CD14-positive monocyte (primary cell): Measurements from ENCODE around the gene ATP6V0E1. TPM values are rescaled to one million over a fixed set of nuclear protein-coding genes. Genes with fewer than 3 reads are reported as not detected.

ENCODE experiments used
- DNase-seq, 3 donors: peaks; one replicate each; pipeline ENCODE4 v3.0.0-alpha.2; 2011 to 2022
- H2AFZ ChIP-seq: 2 replicates; pipeline ENCODE4 v1.6.0; 2012; ENCODE audit warnings: mild to moderate bottlenecking, low read depth, low read length, inconsistent platforms; ENCODE audit not compliant: insufficient read depth, poor library complexity, severe bottlenecking
- H3K27ac ChIP-seq, 2 donors: 1 replicate in 1 of 2; 2 replicates in 1 of 2; pipeline ENCODE4 v1.5.1; 2012 to 2013; ENCODE audit warnings: low read length in 2 of 2, control low read depth in 1 of 2, inconsistent platforms in 1 of 2, low read depth in 1 of 2, mild to moderate bottlenecking in 1 of 2
- H3K27me3 ChIP-seq, 2 donors: one replicate each; pipeline versions ENCODE4 v1.6.0 to v1.6.1; 2011 to 2013; ENCODE audit warnings: low read length in 2 of 2; ENCODE audit not compliant: control insufficient read depth in 2 of 2, insufficient read depth in 2 of 2
- H3K36me3 ChIP-seq, 2 donors: replicated peaks in 1 of 2; 1 replicate in 1 of 2; 2 replicates in 1 of 2; pipeline versions ENCODE4 v1.5.1 to v1.6.1; 2012 to 2013; ENCODE audit warnings: low read length in 2 of 2, control low read depth in 1 of 2, inconsistent platforms in 1 of 2, mild to moderate bottlenecking in 1 of 2; ENCODE audit not compliant: insufficient read depth in 2 of 2, control insufficient read depth in 1 of 2
- H3K4me1 ChIP-seq, 2 donors: 1 replicate in 1 of 2; 2 replicates in 1 of 2; pipeline versions ENCODE4 v1.5.1 to v1.6.1; 2012 to 2013; ENCODE audit warnings: low read length in 2 of 2, control low read depth in 1 of 2, inconsistent platforms in 1 of 2, mild to moderate bottlenecking in 1 of 2, moderate library complexity in 1 of 2; ENCODE audit not compliant: insufficient read depth in 2 of 2, control insufficient read depth in 1 of 2
- H3K4me2 ChIP-seq: replicated peaks from 2 replicates; pipeline ENCODE3; 2012; ENCODE audit warnings: low read length, moderate library complexity, mild to moderate bottlenecking; ENCODE audit not compliant: poor library complexity, severe bottlenecking; ENCODE audit errors: extremely low read depth
- H3K4me3 ChIP-seq, 3 experiments: fragments of 200-600 bp in 1 of 3; sonication (generic) in 1 of 3; replicated peaks in 1 of 3; 1 replicate in 2 of 3; 2 replicates in 1 of 3; pipeline ENCODE4 v1.5.1; 2011 to 2013; ENCODE audit warnings: low read length in 3 of 3, mild to moderate bottlenecking in 3 of 3, control low read depth in 2 of 3, low read depth in 2 of 3, inconsistent platforms in 1 of 3, moderate library complexity in 1 of 3
- H3K79me2 ChIP-seq: 2 replicates; pipeline ENCODE4 v1.6.0; 2012; ENCODE audit warnings: mild to moderate bottlenecking, control low read depth, inconsistent platforms, low read length, moderate library complexity; ENCODE audit not compliant: insufficient read depth
- H3K9ac ChIP-seq: 2 replicates; pipeline ENCODE4 v1.6.0; 2017; ENCODE audit warnings: low read length, mild to moderate bottlenecking; ENCODE audit not compliant: insufficient read depth, poor library complexity, severe bottlenecking
- H3K9me3 ChIP-seq, 2 donors: replicated peaks in 1 of 2; 1 replicate in 1 of 2; 2 replicates in 1 of 2; pipeline versions ENCODE4 v1.5.1 to v1.6.1; 2012 to 2013; ENCODE audit warnings: low read length in 2 of 2, control low read depth in 1 of 2; ENCODE audit not compliant: control insufficient read depth in 1 of 2, insufficient read depth in 1 of 2
- H4K20me1 ChIP-seq: 2 replicates; pipeline ENCODE4 v1.6.0; 2012; ENCODE audit warnings: mild to moderate bottlenecking, low read length, control low read depth, moderate library complexity; ENCODE audit not compliant: insufficient read depth
- H3K27ac Mint-ChIP-seq, 7 donors: one replicate each; pipeline ENCODE4 v1.8.0; 2020; ENCODE audit warnings: mild to moderate bottlenecking in 7 of 7, mixed read lengths in 7 of 7, moderate library complexity in 6 of 7, inconsistent platforms in 2 of 7
- H3K27me3 Mint-ChIP-seq, 3 donors: one replicate each; pipeline ENCODE4 v1.8.0; 2021 to 2022; ENCODE audit warnings: low read depth in 3 of 3, mild to moderate bottlenecking in 3 of 3, mixed read lengths in 3 of 3, moderate library complexity in 3 of 3, inconsistent platforms in 1 of 3
- H3K36me3 Mint-ChIP-seq, 2 donors: one replicate each; pipeline ENCODE4 v1.8.0; 2020; ENCODE audit warnings: mixed read lengths in 2 of 2, inconsistent platforms in 1 of 2, mild to moderate bottlenecking in 1 of 2
- H3K4me1 Mint-ChIP-seq: one replicate; pipeline ENCODE4 v1.8.0; 2020; ENCODE audit warnings: mild to moderate bottlenecking, mixed read lengths
- H3K4me3 Mint-ChIP-seq, 2 donors: one replicate each; pipeline ENCODE4 v1.8.0; 2020; ENCODE audit warnings: mild to moderate bottlenecking in 2 of 2, mixed read lengths in 2 of 2, moderate library complexity in 1 of 2
- H3K9me3 Mint-ChIP-seq, 7 donors: one replicate each; pipeline ENCODE4 v1.8.0; 2020 to 2022; ENCODE audit warnings: mixed read lengths in 7 of 7, mild to moderate bottlenecking in 6 of 7, moderate library complexity in 6 of 7, inconsistent platforms in 2 of 7
- WGBS: methylation state at CpG from one replicate; pipeline ENCODE4 v1.1.5; 2013; ENCODE audit warnings: missing lambda C conversion rate; ENCODE audit not compliant: insufficient coverage; 5-methylcytosine and 5-hydroxymethylcytosine counted together
- intact Hi-C, 2 donors: fragments of 100-400 bp; cut with micrococcal nuclease; formaldehyde crosslinking; loops; one replicate each; pipeline versions ENCODE4 v1.15.0 to v1.15.1; 2023
- polyA plus RNA-seq, 3 donors: library from polyadenylated mRNA; depleted of rRNA in 1 of 3; unstranded in 2 of 3; stranded (reverse) in 1 of 3; fragments of 300-500 nt in 2 of 3; fragments of >200 nt in 1 of 3; fragmentation: Illumina TruSeq in 2 of 3; gene quantifications; 1 replicate in 2 of 3; 2 replicates in 1 of 3; pipeline ENCODE4 v1.2.3, GENCODE V29; 2012 to 2021
- TF ChIP-seq, protein P1 (sequence below): fragments of 200-600 bp; IDR thresholded peaks from one replicate; pipeline ENCODE4 v1.8.0; 2022; ENCODE audit warnings: antibody characterized with exemption, mild to moderate bottlenecking

The ATP6V0E1 gene
- polyA plus RNA-seq, 3 donors = 216 to 760 (median 698) TPM

DNA sequence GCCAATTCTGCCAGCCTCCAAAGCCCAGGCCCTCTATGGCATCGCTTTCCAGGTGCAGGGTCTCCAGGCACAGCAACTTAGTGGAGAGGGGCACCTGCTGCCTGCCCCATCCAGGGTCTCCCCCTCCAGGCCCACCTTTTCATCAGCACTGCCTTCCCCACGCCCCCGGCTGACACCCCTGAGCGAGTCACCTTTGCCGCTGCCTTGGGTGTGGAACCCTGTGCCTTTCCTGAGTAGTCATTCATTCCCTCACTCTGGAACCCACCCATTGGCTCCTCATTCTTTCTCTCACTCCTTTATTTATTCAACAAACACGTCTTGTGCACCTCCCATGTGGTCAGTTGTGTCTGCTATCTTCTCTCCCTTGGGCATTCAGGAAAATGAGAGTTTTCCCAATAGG, 38.8 kb upstream of the ATP6V0E1 start:
- no peaks in the 10 kb centered on the region for H3K4me1 ChIP-seq
- H3K9me3 ChIP-seq = no peaks in the 10 kb centered on the region
- no peaks in the 10 kb centered on the region for H4K20me1 ChIP-seq
- intact Hi-C loops = no loop called here
- no peaks in the 10 kb centered on the region for H3K4me1 Mint-ChIP-seq
- no peak overlapping the region for H3K4me3 ChIP-seq
- no peak overlapping the region for H3K4me3 Mint-ChIP-seq
- TF ChIP-seq, protein P1, sequence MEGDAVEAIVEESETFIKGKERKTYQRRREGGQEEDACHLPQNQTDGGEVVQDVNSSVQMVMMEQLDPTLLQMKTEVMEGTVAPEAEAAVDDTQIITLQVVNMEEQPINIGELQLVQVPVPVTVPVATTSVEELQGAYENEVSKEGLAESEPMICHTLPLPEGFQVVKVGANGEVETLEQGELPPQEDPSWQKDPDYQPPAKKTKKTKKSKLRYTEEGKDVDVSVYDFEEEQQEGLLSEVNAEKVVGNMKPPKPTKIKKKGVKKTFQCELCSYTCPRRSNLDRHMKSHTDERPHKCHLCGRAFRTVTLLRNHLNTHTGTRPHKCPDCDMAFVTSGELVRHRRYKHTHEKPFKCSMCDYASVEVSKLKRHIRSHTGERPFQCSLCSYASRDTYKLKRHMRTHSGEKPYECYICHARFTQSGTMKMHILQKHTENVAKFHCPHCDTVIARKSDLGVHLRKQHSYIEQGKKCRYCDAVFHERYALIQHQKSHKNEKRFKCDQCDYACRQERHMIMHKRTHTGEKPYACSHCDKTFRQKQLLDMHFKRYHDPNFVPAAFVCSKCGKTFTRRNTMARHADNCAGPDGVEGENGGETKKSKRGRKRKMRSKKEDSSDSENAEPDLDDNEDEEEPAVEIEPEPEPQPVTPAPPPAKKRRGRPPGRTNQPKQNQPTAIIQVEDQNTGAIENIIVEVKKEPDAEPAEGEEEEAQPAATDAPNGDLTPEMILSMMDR = no peak
- H3K79me2 ChIP-seq = no peaks in the 10 kb centered on the region
- no peak for DNase-seq
- no peak overlapping the region for H3K27ac Mint-ChIP-seq
- peaks cover 56% of the 10 kb centered on the region in 2 donors for H3K36me3 Mint-ChIP-seq
- no peak overlapping the region for H2AFZ ChIP-seq
- WGBS = 100% methylated on average over 4 of the region's 6 CpGs
- peaks cover 0 to 4% (median 2%) of the 10 kb centered on the region in 3 donors for H3K27me3 Mint-ChIP-seq
- H3K9me3 Mint-ChIP-seq = no peaks in the 10 kb centered on the region
- no peaks in the 10 kb centered on the region for H3K27me3 ChIP-seq
- H3K36me3 ChIP-seq = peaks cover 6 to 39% of the 10 kb centered on the region in 2 donors
- H3K4me2 ChIP-seq = no peak overlapping the region
- no peak overlapping the region for H3K9ac ChIP-seq
- no peak overlapping the region for H3K27ac ChIP-seq

DNA sequence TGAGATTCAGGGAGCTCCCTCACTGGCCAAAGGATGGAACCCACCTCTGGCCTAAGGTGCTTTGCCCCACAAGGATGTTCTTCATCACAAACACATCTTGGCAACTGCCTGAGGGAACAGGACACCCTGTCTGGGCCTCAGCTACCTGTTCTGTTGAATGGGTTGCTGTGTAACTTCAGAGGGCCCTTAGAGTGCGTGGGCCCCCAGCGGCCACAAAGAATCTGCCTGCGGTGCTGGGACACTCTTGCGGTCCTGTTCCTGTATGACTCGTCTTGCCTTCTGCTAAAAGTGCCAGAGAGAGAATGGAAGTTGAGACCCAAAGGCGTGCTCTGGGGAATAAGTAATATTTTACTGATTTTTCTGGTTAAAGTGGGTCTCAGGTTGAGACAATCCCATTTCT, 38.4 kb upstream of the ATP6V0E1 start:
- Mint-ChIP-seq H3K4me1 (no peaks in the 10 kb centered on the region), H3K27ac (no peak overlapping the region), H3K4me3 (no peak overlapping the region), H3K36me3 (peaks cover 53 to 54% of the 10 kb centered on the region in 2 donors), H3K27me3 (peaks cover 0 to 4% (median 2%) of the 10 kb centered on the region in 3 donors), H3K9me3 (no peaks in the 10 kb centered on the region)
- intact Hi-C loops = no loop called here
- Histone ChIP-seq H4K20me1 (no peaks in the 10 kb centered on the region), H3K9me3 (no peaks in the 10 kb centered on the region), H3K4me3 (no peak overlapping the region), H3K4me1 (no peaks in the 10 kb centered on the region), H2AFZ (no peak overlapping the region), H3K36me3 (peaks cover 6 to 38% of the 10 kb centered on the region in 2 donors), H3K27ac (no peak overlapping the region), H3K27me3 (no peaks in the 10 kb centered on the region), H3K79me2 (no peaks in the 10 kb centered on the region), H3K9ac (no peak overlapping the region), H3K4me2 (no peak overlapping the region)
- no peak for DNase-seq
- 96% methylated on average over 6 of the region's 6 CpGs for WGBS
- TF ChIP-seq, protein P1 = no peak
